GM21528 (cell line): ENCODE results near the gene UNKL.

Source experiments
- ATAC-seq: cut with Tn5 transposase; IDR thresholded peaks from one replicate; pipeline ENCODE4 v1.9.1; 2021; ENCODE audit warnings: mild to moderate bottlenecking, moderate library complexity; ENCODE audit not compliant: unreplicated experiment, low FRiP score

The UNKL gene

GRCh38 chr16:1432388-1433262 is 18.1 kb upstream of the UNKL start:
- ATAC-seq, result no peak

GRCh38 chr16:1431497-1432270 is 17.2 kb upstream of the UNKL start:
- ATAC-seq, result no peak

GRCh38 chr16:1430759-1431496 is 16.4 kb upstream of the UNKL start, which contains the start of gene PERCC1:
Gene PERCC1, plus strand, starts transcription at chr16:1431078. Its CDS starts 1,516 bp downstream, at chr16:1432594.
- no peak for ATAC-seq

- ATAC-seq, result no peak
These were observed 15.8 kb upstream of the UNKL start for GRCh38 chr16:1430214-1430758.

GRCh38 chr16:1429631-1430030 is 15.1 kb upstream of the UNKL start:
- ATAC-seq, result no peak

GRCh38 chr16:1429012-1429411 is 14.5 kb upstream of the UNKL start:
- no peak for ATAC-seq

GRCh38 chr16:1428511-1428910 is 14.0 kb upstream of the UNKL start:
- ATAC-seq, result no peak

- ATAC-seq, result no peak
These were observed 13.3 kb upstream of the UNKL start for GRCh38 chr16:1427473-1428461.

- no peak for ATAC-seq
These were observed 12.4 kb upstream of the UNKL start for GRCh38 chr16:1426734-1427471.

GRCh38 chr16:1425616-1426370 is 11.3 kb upstream of the UNKL start:
- no peak for ATAC-seq

- ATAC-seq, result no peak
These were observed 9.5 kb upstream of the UNKL start for GRCh38 chr16:1424028-1424427.

GRCh38 chr16:1422076-1422475 is 7.6 kb upstream of the UNKL start:
- ATAC-seq, result no peak

GRCh38 chr16:1420111-1420539 is 5.6 kb upstream of the UNKL start:
- peak; percentile 23 for ATAC-seq

- ATAC-seq, result no peak
These were observed 2.0 kb upstream of the UNKL start for GRCh38 chr16:1416521-1416941.

GRCh38 chr16:1413684-1414531 is 596 bp downstream of the UNKL start:
- ATAC-seq, result peak; percentile 26

- ATAC-seq, result no peak
These were observed 1.7 kb downstream of the UNKL start for GRCh38 chr16:1412847-1413246.
